ENCODE results near the gene TUBA4B.

GRCh38 chr2:219207134-219207883 is 45.7 kb upstream of the TUBA4B start:
- TF ChIP-seq RAD21 (IDR thresholded peaks at IDR 0.05; ENCODE audit: low read depth) (no peak), TAF1 (IDR thresholded peaks at IDR 0.05; ENCODE audit: low read depth) (no peak), CEBPB (IDR thresholded peaks at IDR 0.05) (no peak), REST (IDR thresholded peaks at IDR 0.05; ENCODE audit: low read depth) (no peak), TEAD4 (IDR thresholded peaks at IDR 0.05) (no peak)

Data from Ishikawa (cell line).